ENCODE measurements around the gene GP1BA.

Gene GP1BA

GRCh38 chr17:4931963-4932362, at the start of gene GP1BA:
Gene GP1BA, plus strand, starts transcription at chr17:4932277. Its CDS starts 328 bp downstream, at chr17:4932605.
- DNase-seq (ENCODE audit: low read depth) = no peak

GRCh38 chr17:4884489-4884888, 47.6 kb upstream of the GP1BA start:
- no peak for DNase-seq (ENCODE audit: low read depth)

GRCh38 chr17:4886830-4887229, 45.2 kb upstream of the GP1BA start:
- DNase-seq (ENCODE audit: low read depth) = no peak

GRCh38 chr17:4887581-4887980, 44.5 kb upstream of the GP1BA start:
- no peak for DNase-seq (ENCODE audit: low read depth)

- no peak for DNase-seq (ENCODE audit: low read depth)
Observed at GRCh38 chr17:4891411-4892410, 40.4 kb upstream of the GP1BA start.

- DNase-seq (ENCODE audit: low read depth) = no peak
Observed at GRCh38 chr17:4892499-4893221, 39.4 kb upstream of the GP1BA start.

- no peak for DNase-seq (ENCODE audit: low read depth)
Observed at GRCh38 chr17:4893272-4893671, 38.8 kb upstream of the GP1BA start.

- DNase-seq (ENCODE audit: low read depth) = no peak
Observed at GRCh38 chr17:4893721-4894560, 38.1 kb upstream of the GP1BA start.

- DNase-seq (ENCODE audit: low read depth) = no peak
Observed at GRCh38 chr17:4895121-4895520, 37.0 kb upstream of the GP1BA start.

GRCh38 chr17:4895657-4896331, 36.3 kb upstream of the GP1BA start:
- no peak for DNase-seq (ENCODE audit: low read depth)

GRCh38 chr17:4896332-4897197, 35.5 kb upstream of the GP1BA start:
- no peak for DNase-seq (ENCODE audit: low read depth)

GRCh38 chr17:4897198-4897687, 34.8 kb upstream of the GP1BA start:
- DNase-seq (ENCODE audit: low read depth) = no peak

- DNase-seq (ENCODE audit: low read depth) = no peak
Observed at GRCh38 chr17:4897785-4898184, 34.3 kb upstream of the GP1BA start.

GRCh38 chr17:4898351-4898750, 33.7 kb upstream of the GP1BA start:
- no peak for DNase-seq (ENCODE audit: low read depth)

- DNase-seq (ENCODE audit: low read depth) = no peak
Observed at GRCh38 chr17:4898927-4899326, 33.1 kb upstream of the GP1BA start.

GRCh38 chr17:4899341-4900230, 32.5 kb upstream of the GP1BA start, which contains the start of gene C17orf107:
Gene C17orf107, plus strand, starts transcription at chr17:4899536. Its CDS starts 227 bp downstream, at chr17:4899763.
- DNase-seq (ENCODE audit: low read depth) = peak; percentile 96

GRCh38 chr17:4900231-4901107, 31.6 kb upstream of the GP1BA start:
- peak; percentile 33 for DNase-seq (ENCODE audit: low read depth)

GRCh38 chr17:4901108-4901647, 30.9 kb upstream of the GP1BA start:
- no peak for DNase-seq (ENCODE audit: low read depth)
